Osteocyte (in vitro differentiated cells): Measurements from ENCODE around the gene GIMAP7. TPM values are rescaled to one million over a fixed set of nuclear protein-coding genes. Genes with fewer than 3 reads are reported as not detected.

Experiments
- DNase-seq: peaks from one replicate; pipeline ENCODE4 v3.0.0; 2021; ENCODE audit warnings: mixed read lengths; ENCODE audit not compliant: unreplicated experiment; ENCODE audit errors: extremely low spot score
- H3K27ac Mint-ChIP-seq: one replicate; pipeline ENCODE4 v1.8.0; 2021; ENCODE audit warnings: mild to moderate bottlenecking, mixed read lengths; ENCODE audit not compliant: unreplicated experiment
- H3K27me3 Mint-ChIP-seq: one replicate; pipeline ENCODE4 v1.8.0; 2021; ENCODE audit warnings: mixed read lengths; ENCODE audit not compliant: unreplicated experiment
- H3K36me3 Mint-ChIP-seq: one replicate; pipeline ENCODE4 v1.8.0; 2021; ENCODE audit warnings: mixed read lengths; ENCODE audit not compliant: unreplicated experiment
- H3K4me1 Mint-ChIP-seq: one replicate; pipeline ENCODE4 v1.8.0; 2021; ENCODE audit warnings: mixed read lengths; ENCODE audit not compliant: unreplicated experiment
- H3K4me3 Mint-ChIP-seq: one replicate; pipeline ENCODE4 v1.8.0; 2021; ENCODE audit warnings: mild to moderate bottlenecking, moderate library complexity, mixed read lengths; ENCODE audit not compliant: unreplicated experiment
- H3K9me3 Mint-ChIP-seq: one replicate; pipeline ENCODE4 v1.8.0; 2021; ENCODE audit warnings: mixed read lengths; ENCODE audit not compliant: unreplicated experiment
- CTCF ChIP-seq: fragments of 200-600 bp; sonication (generic); IDR thresholded peaks from 2 replicates; pipeline ENCODE4 v1.5.0; 2021; ENCODE audit warnings: antibody characterized with exemption, mild to moderate bottlenecking, moderate library complexity
- total RNA-seq: library from RNA; stranded (reverse); gene quantifications from 2 replicates; pipeline ENCODE4 v1.2.1, GENCODE V29; 2021

GIMAP7 gene
- total RNA-seq, 1 donor from 2014 or later, result not detected

GRCh38 chr7:150569245-150569955 lies 54.7 kb downstream of the GIMAP7 start:
- Mint-ChIP-seq H3K27ac (no peak overlapping the region), H3K4me3 (no peak overlapping the region), H3K9me3 (peaks cover 48% of the 10 kb centered on the region), H3K36me3 (no peaks in the 10 kb centered on the region), H3K4me1 (no peaks in the 10 kb centered on the region), H3K27me3 (no peaks in the 10 kb centered on the region)
- TF ChIP-seq CTCF, result no peak
- DNase-seq, result no peak

Other genes starting within 250 kb of the GIMAP7 start
- gene LRRC61, start 191.5 kb upstream of the GIMAP7 start, total RNA-seq, result not detected in 2 replicates
- gene ACTR3C, start 191.3 kb upstream of the GIMAP7 start, total RNA-seq, result not detected in 2 replicates
- not detected in 2 replicates for gene RARRES2, start 173.2 kb upstream of the GIMAP7 start, total RNA-seq
- gene REPIN1, start 146.1 kb upstream of the GIMAP7 start, total RNA-seq, result 66.3 and 72.9 TPM in 2 replicates
- 5.9 and 8.0 TPM in 2 replicates for gene ZNF775, start 135.5 kb upstream of the GIMAP7 start, total RNA-seq
- gene GIMAP8, start 64.2 kb upstream of the GIMAP7 start, total RNA-seq, result not detected in 2 replicates
- not detected in 2 replicates for gene GIMAP4, start 52.5 kb downstream of the GIMAP7 start, total RNA-seq
- gene GIMAP6, start 117.5 kb downstream of the GIMAP7 start, total RNA-seq, result not detected in 2 replicates
- not detected in 2 replicates for gene GIMAP2, start 170.8 kb downstream of the GIMAP7 start, total RNA-seq
- gene GIMAP1, start 201.7 kb downstream of the GIMAP7 start, total RNA-seq, result not detected in 2 replicates
- not detected in 2 replicates for gene GIMAP5, start 222.5 kb downstream of the GIMAP7 start, total RNA-seq